CD4-positive, alpha-beta T cell (primary cell): ENCODE measurements around the gene MACROH2A1. TPM values are rescaled to one million over a fixed set of nuclear protein-coding genes. Genes with fewer than 3 reads are reported as not detected.

Experiments
- ATAC-seq: fragments of 200-7000 bp; cut with Tn5 transposase; one replicate; pipeline ENCODE4 v1.10.0; 2022; ENCODE audit warnings: mild to moderate bottlenecking; ENCODE audit not compliant: poor library complexity
- CTCF ChIA-PET: fragments of 350-600 bp; sonication (Branson Sonifier 250); formaldehyde crosslinking; loops from one replicate; lab custom pipeline; 2021; ENCODE audit warnings: antibody characterized with exemption, inconsistent platforms; lab: Charles Lee
- POLR2A ChIA-PET: fragments of 350-600 bp; sonication (Branson Sonifier 250); formaldehyde crosslinking; loops from one replicate; lab custom pipeline; 2021; ENCODE audit warnings: antibody characterized with exemption, inconsistent platforms; lab: Charles Lee
- DNase-seq, 14 experiments: peaks; one replicate each; pipeline ENCODE4 v3.0.0-alpha.2; 2013 to 2020; ENCODE audit warnings: mixed read lengths in 2 of 14
- H3K27ac ChIP-seq, 2 donors: one replicate each; pipeline versions ENCODE4 v1.5.1 to v1.7.0; 2013; ENCODE audit warnings: low read length in 2 of 2, low read depth in 1 of 2, mild to moderate bottlenecking in 1 of 2
- H3K27me3 ChIP-seq, 2 experiments: 1 replicate in 1 of 2; 2 replicates in 1 of 2; pipeline versions ENCODE4 v1.6.1 to v1.7.0; 2013; ENCODE audit warnings: low read length in 2 of 2, control low read depth in 1 of 2, mild to moderate bottlenecking in 1 of 2, moderate library complexity in 1 of 2; ENCODE audit not compliant: insufficient read depth in 2 of 2, control insufficient read depth in 1 of 2
- H3K36me3 ChIP-seq: one replicate; pipeline ENCODE4 v1.6.1; 2013; ENCODE audit warnings: low read length, control low read depth; ENCODE audit not compliant: insufficient read depth
- H3K4me1 ChIP-seq: one replicate; pipeline ENCODE4 v1.6.1; 2013; ENCODE audit warnings: low read length, control low read depth; ENCODE audit not compliant: insufficient read depth
- H3K4me3 ChIP-seq: one replicate; pipeline ENCODE4 v1.5.1; 2013; ENCODE audit warnings: mild to moderate bottlenecking, low read length, moderate library complexity
- H3K9me3 ChIP-seq, 2 experiments: 1 replicate in 1 of 2; 2 replicates in 1 of 2; pipeline versions ENCODE4 v1.6.1 to v1.7.0; 2013; ENCODE audit warnings: low read length in 2 of 2, mild to moderate bottlenecking in 2 of 2, control low read depth in 1 of 2, moderate library complexity in 1 of 2; ENCODE audit not compliant: control insufficient read depth in 1 of 2, insufficient read depth in 1 of 2
- H3K27ac Mint-ChIP-seq: one replicate; pipeline ENCODE4 v1.8.0; 2020; ENCODE audit warnings: mixed read lengths
- H3K27me3 Mint-ChIP-seq: one replicate; pipeline ENCODE4 v1.8.0; 2021; ENCODE audit warnings: mixed read lengths
- H3K36me3 Mint-ChIP-seq: one replicate; pipeline ENCODE4 v1.8.0; 2021; ENCODE audit warnings: low read depth, mixed read lengths
- H3K4me1 Mint-ChIP-seq: one replicate; pipeline ENCODE4 v1.8.0; 2021; ENCODE audit warnings: low read depth, mixed read lengths
- H3K4me3 Mint-ChIP-seq: one replicate; pipeline ENCODE4 v1.8.0; 2020; ENCODE audit warnings: mild to moderate bottlenecking, mixed read lengths
- H3K9me3 Mint-ChIP-seq: one replicate; pipeline ENCODE4 v1.8.0; 2020; ENCODE audit warnings: mixed read lengths
- CTCF ChIP-seq: fragments of 200-600 bp; IDR thresholded peaks from one replicate; pipeline ENCODE4 v1.8.0; 2022; ENCODE audit warnings: antibody characterized with exemption, mild to moderate bottlenecking
- intact Hi-C, 2 experiments: fragments of 100-400 bp; cut with DNase I in 1 of 2; cut with micrococcal nuclease in 1 of 2; formaldehyde crosslinking; loops; one replicate each; pipeline versions ENCODE4 v1.15.1 to v1.9.0; 2023 to 2025; cut with DNase I, micrococcal nuclease
- total RNA-seq, 174 experiments: library from RNA in 2 of 174; stranded (reverse) in 2 of 174; gene quantifications; one replicate each; pipeline ENCODE4 v1.2.3 and lab custom pipeline; 2021 to 2026

MACROH2A1 gene
- total RNA-seq, 2 experiments from 2014 or later: 114 to 120 TPM

DNA sequence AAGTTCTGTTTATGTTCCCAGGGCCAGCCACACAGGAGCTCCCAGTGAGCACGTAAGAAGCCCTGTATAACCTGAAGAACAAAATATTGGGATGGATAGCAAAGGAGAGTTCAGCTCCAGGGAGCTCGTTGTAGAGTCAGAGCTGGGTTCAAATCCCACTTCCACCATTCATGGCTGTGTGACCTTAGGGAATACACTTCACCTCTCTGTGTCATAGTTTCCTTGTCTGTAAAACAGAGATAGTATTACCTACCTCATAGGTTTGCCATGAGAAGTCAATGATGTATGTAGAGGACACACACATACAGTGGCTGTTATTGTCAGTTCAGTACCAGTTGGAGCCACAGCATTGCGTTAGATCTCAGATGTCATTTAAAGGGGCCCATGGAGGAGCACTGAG, 67.4 kb downstream of the MACROH2A1 start:
- Histone ChIP-seq H3K27ac (no peak overlapping the region), H3K4me1 (no peaks in the 10 kb centered on the region), H3K4me3 (no peak overlapping the region), H3K27me3 (no peaks in the 10 kb centered on the region), H3K9me3 (no peaks in the 10 kb centered on the region), H3K36me3 (peaks cover 30% of the 10 kb centered on the region)
- no peaks in the 10 kb centered on the region for H3K9me3 Mint-ChIP-seq
- H3K4me3 Mint-ChIP-seq: no peak overlapping the region
- CTCF ChIA-PET: no interaction called here
- no peak overlapping the region for H3K27ac Mint-ChIP-seq
- intact Hi-C loops: loop anchor here in 1 of 2 experiments (2.0 to 5.0 kb wide), 2 partner anchors 141 to 414 kb away; no protein-coding TSS in a partner anchor
- ATAC-seq: no peak
- H3K4me1 Mint-ChIP-seq: peaks cover 7% of the 10 kb centered on the region
- H3K36me3 Mint-ChIP-seq: peaks cover 59% of the 10 kb centered on the region
- no peaks in the 10 kb centered on the region for H3K27me3 Mint-ChIP-seq
- TF ChIP-seq CTCF: no peak
- POLR2A ChIA-PET: no interaction called here
- no peak for DNase-seq

GRCh38 chr5:135330798-135331096, 68.3 kb downstream of the MACROH2A1 start:
- Histone ChIP-seq H3K4me1 (peaks cover 8% of the 10 kb centered on the region), H3K36me3 (peaks cover 21% of the 10 kb centered on the region), H3K27ac (no peak overlapping the region), H3K4me3 (no peak overlapping the region), H3K27me3 (no peaks in the 10 kb centered on the region), H3K9me3 (no peaks in the 10 kb centered on the region)
- POLR2A ChIA-PET: no interaction called here
- intact Hi-C loops: loop anchor here in 1 of 2 experiments (5.0 kb wide), 1 partner anchor 413 kb away; no protein-coding TSS in a partner anchor
- H3K27ac Mint-ChIP-seq: no peak overlapping the region
- H3K27me3 Mint-ChIP-seq: no peaks in the 10 kb centered on the region
- H3K4me1 Mint-ChIP-seq: peaks cover 7% of the 10 kb centered on the region
- peaks cover 52% of the 10 kb centered on the region for H3K36me3 Mint-ChIP-seq
- H3K4me3 Mint-ChIP-seq: no peak overlapping the region
- no peak for TF ChIP-seq CTCF
- no peak for ATAC-seq
- no peaks in the 10 kb centered on the region for H3K9me3 Mint-ChIP-seq
- DNase-seq: no peak
- CTCF ChIA-PET: no interaction called here

GRCh38 chr5:135329913-135330797, 68.9 kb downstream of the MACROH2A1 start:
- Histone ChIP-seq H3K9me3 (no peaks in the 10 kb centered on the region), H3K4me3 (no peak overlapping the region), H3K36me3 (peaks cover 20% of the 10 kb centered on the region), H3K27me3 (no peaks in the 10 kb centered on the region), H3K4me1 (peaks cover 14% of the 10 kb centered on the region), H3K27ac (no peak overlapping the region)
- Mint-ChIP-seq H3K27ac (no peak overlapping the region), H3K4me3 (no peak overlapping the region), H3K4me1 (peaks cover 13% of the 10 kb centered on the region), H3K36me3 (peaks cover 49% of the 10 kb centered on the region), H3K9me3 (no peaks in the 10 kb centered on the region), H3K27me3 (no peaks in the 10 kb centered on the region)
- ATAC-seq (no peak), DNase-seq (no peak)
- TF ChIP-seq CTCF: no peak
- POLR2A ChIA-PET: no interaction called here
- CTCF ChIA-PET: no interaction called here
- intact Hi-C loops: loop anchor here in 1 of 2 experiments (5.0 kb wide), 1 partner anchor 413 kb away; no protein-coding TSS in a partner anchor
